Gastrocnemius medialis (tissue), 4 donors: ENCODE results near the gene SLC24A4. TPM values are rescaled to one million over a fixed set of nuclear protein-coding genes. Genes with fewer than 3 reads are reported as not detected.

Experiments used
- ATAC-seq, 2 donors: fragments of 150-250 bp; one replicate each; pipeline ENCODE4 v1.9.1; 2016
- DNase-seq, 2 donors: peaks; one replicate each; pipeline ENCODE4 v3.0.0-alpha.2; 2019
- H3K27ac ChIP-seq, 4 donors: fragments of 200-600 bp; sonication (generic); 1 replicate in 1 of 4; 2 replicates in 3 of 4; pipeline ENCODE4 v1.5.1; 2016 to 2018; ENCODE audit warnings: mild to moderate bottlenecking in 2 of 4, moderate library complexity in 1 of 4
- H3K27me3 ChIP-seq, 3 donors: fragments of 200-600 bp; sonication (generic) in 2 of 3; 1 replicate in 1 of 3; 2 replicates in 2 of 3; pipeline versions ENCODE4 v1.5.1 to v1.6.0; 2016 to 2019; ENCODE audit warnings: mild to moderate bottlenecking in 1 of 3, moderate library complexity in 1 of 3
- H3K36me3 ChIP-seq, 2 donors: fragments of 200-600 bp; sonication (generic) in 1 of 2; one replicate each; pipeline ENCODE4 v1.5.1; 2017 to 2018
- H3K4me1 ChIP-seq, 2 donors: fragments of 200-600 bp; sonication (generic) in 1 of 2; one replicate each; pipeline ENCODE4 v1.5.1; 2016 to 2017; ENCODE audit warnings: mild to moderate bottlenecking in 2 of 2
- H3K4me3 ChIP-seq, 4 donors: fragments of 200-600 bp; sonication (generic) in 3 of 4; 1 replicate in 1 of 4; 2 replicates in 3 of 4; pipeline ENCODE4 v1.5.1; 2016 to 2019; ENCODE audit warnings: mild to moderate bottlenecking in 2 of 4
- H3K9me3 ChIP-seq, 3 donors: fragments of 200-600 bp; sonication (generic) in 2 of 3; 1 replicate in 1 of 3; 2 replicates in 2 of 3; pipeline ENCODE4 v1.5.1; 2016 to 2019
- CTCF ChIP-seq, 5 experiments: fragments of 450-650 bp in 3 of 5; fragments of 200-600 bp in 2 of 5; sonication (generic) in 2 of 5; IDR thresholded peaks in 4 of 5; conservative IDR thresholded peaks in 1 of 5; 1 replicate in 4 of 5; 2 replicates in 1 of 5; pipeline ENCODE4 v1.5.1; 2016 to 2019; ENCODE audit warnings: antibody characterized with exemption in 5 of 5, mild to moderate bottlenecking in 3 of 5, moderate library complexity in 3 of 5
- POLR2A ChIP-seq, 2 donors: fragments of 450-650 bp; IDR thresholded peaks; one replicate each; pipeline ENCODE4 v1.6.1; 2017; ENCODE audit warnings: antibody characterized with exemption in 2 of 2, mild to moderate bottlenecking in 2 of 2, moderate library complexity in 2 of 2
- in situ Hi-C, 4 donors: fragments of 200-750 bp; cut with MboI; loops; one replicate each; pipeline versions ENCODE4 v1.15.0 to v1.8.0; 2017; ENCODE audit warnings: low sequenced_read_pairs in 4 of 4
- intact Hi-C: fragments of 100-400 bp; cut with DNase I; formaldehyde crosslinking; loops from one replicate; pipeline ENCODE4 v1.15.1; 2023; ENCODE audit warnings: low total_unique reads
- total RNA-seq, 4 donors: library from RNA; depleted of rRNA; stranded (reverse); fragments of >200 nt; gene quantifications; one replicate each; pipeline versions ENCODE4 v1.1.0 to v1.2.3, GENCODE V29; 2016

SLC24A4 gene
- total RNA-seq, 4 donors from 2014 or later = 0.07 to 0.76 (median 0.50) TPM

- in situ Hi-C loops = no loop called here
- TF ChIP-seq POLR2A (IDR thresholded peaks at IDR 0.05) = no peak
- no peak for TF ChIP-seq CTCF (IDR thresholded peaks at IDR 0.05 in 4 of 5, conservative IDR thresholded peaks at IDR 0.05 in 1 of 5)
These were observed 84.4 kb downstream of the SLC24A4 start for GRCh38 chr14:92407410-92407809.

GRCh38 chr14:92409043-92409442 is 86.1 kb downstream of the SLC24A4 start:
- no peak for TF ChIP-seq CTCF (IDR thresholded peaks at IDR 0.05 in 4 of 5, conservative IDR thresholded peaks at IDR 0.05 in 1 of 5)
- no peak for TF ChIP-seq POLR2A (IDR thresholded peaks at IDR 0.05)
- H3K27ac ChIP-seq = no peak overlapping the region
- ATAC-seq = peak; percentile 66 to 80
- H3K27me3 ChIP-seq = no peaks in the 10 kb centered on the region
- intact Hi-C loops (no loop called here), in situ Hi-C loops (no loop called here)
- no peaks in the 10 kb centered on the region for H3K4me1 ChIP-seq
- no peaks in the 10 kb centered on the region for H3K36me3 ChIP-seq
- no peaks in the 10 kb centered on the region for H3K9me3 ChIP-seq
- no peak overlapping the region for H3K4me3 ChIP-seq
- peak in 1 of 2 donors; percentile 37 for DNase-seq

More at GRCh38 chr14:92407410-92407809, 84.4 kb downstream of the SLC24A4 start:
- Histone ChIP-seq H3K27me3 (no peaks in the 10 kb centered on the region), H3K36me3 (no peaks in the 10 kb centered on the region), H3K9me3 (no peaks in the 10 kb centered on the region), H3K4me1 (no peaks in the 10 kb centered on the region), H3K4me3 (no peak overlapping the region), H3K27ac (no peak overlapping the region)
- DNase-seq = no peak
- intact Hi-C loops = no loop called here
- no peak for ATAC-seq

GRCh38 chr14:92411135-92411534 is 88.2 kb downstream of the SLC24A4 start:
- ATAC-seq = no peak
- Histone ChIP-seq H3K9me3 (no peaks in the 10 kb centered on the region), H3K27me3 (no peaks in the 10 kb centered on the region), H3K36me3 (no peaks in the 10 kb centered on the region), H3K4me1 (no peaks in the 10 kb centered on the region), H3K27ac (no peak overlapping the region), H3K4me3 (no peak overlapping the region)
- intact Hi-C loops = no loop called here
- in situ Hi-C loops = no loop called here
- TF ChIP-seq POLR2A (IDR thresholded peaks at IDR 0.05) (no peak), CTCF (IDR thresholded peaks at IDR 0.05 in 4 of 5, conservative IDR thresholded peaks at IDR 0.05 in 1 of 5) (no peak)
- DNase-seq = no peak

- in situ Hi-C loops = no loop called here
- no peak for ATAC-seq
- DNase-seq = no peak
These were observed 89.0 kb downstream of the SLC24A4 start for GRCh38 chr14:92411941-92412340.

More at GRCh38 chr14:92411941-92412340, 89.0 kb downstream of the SLC24A4 start:
- Histone ChIP-seq H3K4me1 (no peaks in the 10 kb centered on the region), H3K4me3 (no peak overlapping the region), H3K9me3 (no peaks in the 10 kb centered on the region), H3K36me3 (no peaks in the 10 kb centered on the region), H3K27ac (no peak overlapping the region), H3K27me3 (no peaks in the 10 kb centered on the region)
- TF ChIP-seq CTCF (IDR thresholded peaks at IDR 0.05 in 4 of 5, conservative IDR thresholded peaks at IDR 0.05 in 1 of 5) (no peak), POLR2A (IDR thresholded peaks at IDR 0.05) (no peak)
- intact Hi-C loops = no loop called here
